ENCODE results near the gene ACSM5. TPM values are rescaled to one million over a fixed set of nuclear protein-coding genes. Genes with fewer than 3 reads are reported as not detected.

Gene ACSM5
- total RNA-seq, 1 donor = not detected

- H3K4me3 ChIP-seq (ENCODE audit: low read depth, low read length) = no peak overlapping the region
- TF ChIP-seq, protein P1, sequence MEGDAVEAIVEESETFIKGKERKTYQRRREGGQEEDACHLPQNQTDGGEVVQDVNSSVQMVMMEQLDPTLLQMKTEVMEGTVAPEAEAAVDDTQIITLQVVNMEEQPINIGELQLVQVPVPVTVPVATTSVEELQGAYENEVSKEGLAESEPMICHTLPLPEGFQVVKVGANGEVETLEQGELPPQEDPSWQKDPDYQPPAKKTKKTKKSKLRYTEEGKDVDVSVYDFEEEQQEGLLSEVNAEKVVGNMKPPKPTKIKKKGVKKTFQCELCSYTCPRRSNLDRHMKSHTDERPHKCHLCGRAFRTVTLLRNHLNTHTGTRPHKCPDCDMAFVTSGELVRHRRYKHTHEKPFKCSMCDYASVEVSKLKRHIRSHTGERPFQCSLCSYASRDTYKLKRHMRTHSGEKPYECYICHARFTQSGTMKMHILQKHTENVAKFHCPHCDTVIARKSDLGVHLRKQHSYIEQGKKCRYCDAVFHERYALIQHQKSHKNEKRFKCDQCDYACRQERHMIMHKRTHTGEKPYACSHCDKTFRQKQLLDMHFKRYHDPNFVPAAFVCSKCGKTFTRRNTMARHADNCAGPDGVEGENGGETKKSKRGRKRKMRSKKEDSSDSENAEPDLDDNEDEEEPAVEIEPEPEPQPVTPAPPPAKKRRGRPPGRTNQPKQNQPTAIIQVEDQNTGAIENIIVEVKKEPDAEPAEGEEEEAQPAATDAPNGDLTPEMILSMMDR (IDR thresholded peaks at IDR 0.05; ENCODE audit: insufficient read depth, low read length) = no peak
- DNase-seq (ENCODE audit: low read depth) = no peak
These were observed 32.2 kb upstream of the ACSM5 start for GRCh38 chr16:20377181-20377580.

DNA sequence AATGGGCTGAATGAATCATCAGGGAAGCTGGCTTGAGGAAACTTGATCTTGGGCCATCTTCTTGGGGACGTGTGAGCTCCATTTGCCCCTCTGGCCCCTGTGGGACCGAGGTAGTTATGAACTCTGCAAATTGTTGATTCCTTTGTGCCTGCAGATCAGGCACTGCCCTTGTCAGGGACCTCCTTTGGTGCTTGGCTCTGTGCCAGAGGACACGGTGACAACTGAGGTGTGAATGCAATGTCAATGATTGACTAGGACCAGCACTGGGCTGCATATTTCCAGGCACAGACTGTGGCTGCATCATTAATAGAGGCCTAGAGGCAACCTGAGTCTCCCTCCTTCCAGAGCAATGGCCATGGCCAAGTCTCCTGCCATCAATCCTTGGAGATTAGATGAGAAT lies 28.6 kb upstream of the ACSM5 start:
- no peak for DNase-seq (ENCODE audit: low read depth)
- no peak overlapping the region for H3K4me3 ChIP-seq (ENCODE audit: low read depth, low read length)
- TF ChIP-seq, protein P1 (IDR thresholded peaks at IDR 0.05; ENCODE audit: insufficient read depth, low read length) = no peak

- H3K4me3 ChIP-seq (ENCODE audit: low read depth, low read length) = no peak overlapping the region
- TF ChIP-seq, protein P1 (IDR thresholded peaks at IDR 0.05; ENCODE audit: insufficient read depth, low read length) = no peak
- no peak for DNase-seq (ENCODE audit: low read depth)
These were observed 27.0 kb upstream of the ACSM5 start for GRCh38 chr16:20382202-20382948.

GRCh38 chr16:20383106-20384029 lies 26.0 kb upstream of the ACSM5 start:
- TF ChIP-seq, protein P1 (IDR thresholded peaks at IDR 0.05; ENCODE audit: insufficient read depth, low read length) = peak; percentile 91
- DNase-seq (ENCODE audit: low read depth) = peak; percentile 61

GRCh38 chr16:20385844-20386832 lies 23.2 kb upstream of the ACSM5 start:
- TF ChIP-seq, protein P1 (IDR thresholded peaks at IDR 0.05; ENCODE audit: insufficient read depth, low read length) = peak; percentile 83
- no peak overlapping the region for H3K4me3 ChIP-seq (ENCODE audit: low read depth, low read length)
- DNase-seq (ENCODE audit: low read depth) = peak; percentile 54

More at GRCh38 chr16:20383106-20384029, 26.0 kb upstream of the ACSM5 start:
- H3K4me3 ChIP-seq (ENCODE audit: low read depth, low read length) = no peak overlapping the region

DNA sequence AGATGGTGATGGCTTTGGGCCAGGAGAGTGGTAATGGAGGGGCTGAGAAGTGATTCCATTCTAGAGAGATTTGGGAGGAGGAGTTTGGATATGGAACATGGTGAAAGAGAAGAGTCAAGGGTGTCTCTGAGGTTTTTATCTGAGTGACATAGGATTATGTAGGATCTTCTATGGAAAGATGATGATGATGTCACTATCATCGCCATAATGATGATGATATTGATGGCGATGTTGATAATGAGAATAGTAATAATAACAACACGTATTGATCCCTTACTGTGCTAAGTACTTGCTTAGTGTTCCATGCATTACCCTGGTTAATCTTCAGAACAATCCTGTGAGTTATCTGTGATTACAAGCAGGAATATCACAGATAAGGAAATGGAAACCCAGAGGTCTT lies 21.4 kb upstream of the ACSM5 start:
- no peak overlapping the region for H3K4me3 ChIP-seq (ENCODE audit: low read depth, low read length)
- TF ChIP-seq, protein P1 (IDR thresholded peaks at IDR 0.05; ENCODE audit: insufficient read depth, low read length) = no peak
- no peak for DNase-seq (ENCODE audit: low read depth)

All from fibroblast of the aortic adventitia (primary cell).